ENCODE results near the gene GAST. TPM values are rescaled to one million over a fixed set of nuclear protein-coding genes. Genes with fewer than 3 reads are reported as not detected.

The GAST gene
- total RNA-seq, 1 donor from 2014 or later = not detected

GRCh38 chr17:41754066-41754465 lies 41.9 kb downstream of the GAST start:
- no peaks in the 10 kb centered on the region for H3K4me1 ChIP-seq
- no peak overlapping the region for H3K4me2 ChIP-seq
- H3K27me3 Mint-ChIP-seq (ENCODE audit: insufficient read depth, low read depth) = peaks cover 4% of the 10 kb centered on the region
- H3K27ac ChIP-seq = no peak overlapping the region
- DNase-seq (ENCODE audit: low spot score) = no peak
- H3K36me3 Mint-ChIP-seq = peaks cover 14% of the 10 kb centered on the region
- H3K79me2 ChIP-seq (ENCODE audit: low read depth) = no peaks in the 10 kb centered on the region
- H3K9ac ChIP-seq = no peak overlapping the region
- H3K9me3 Mint-ChIP-seq = no peaks in the 10 kb centered on the region
- H3K36me3 ChIP-seq = no peaks in the 10 kb centered on the region
- H3K4me1 Mint-ChIP-seq = no peaks in the 10 kb centered on the region
- H3K4me3 ChIP-seq = no peak overlapping the region
- TF ChIP-seq EZH2phosphoT487 (IDR thresholded peaks at IDR 0.05) (no peak), CTCF (IDR thresholded peaks at IDR 0.05) (no peak), EZH2 (IDR thresholded peaks at IDR 0.05) (no peak)
- H3K27ac Mint-ChIP-seq = no peak overlapping the region
- H3K27me3 ChIP-seq = no peaks in the 10 kb centered on the region
- no peak overlapping the region for H2AFZ ChIP-seq (replicated peaks)
- H3F3A ChIP-seq (ENCODE audit: low read depth) = peaks cover 9% of the 10 kb centered on the region
- no peaks in the 10 kb centered on the region for H4K20me1 ChIP-seq (ENCODE audit: low read depth)
- no peaks in the 10 kb centered on the region for H3K9me3 ChIP-seq (ENCODE audit: low read depth)
- H3K4me3 Mint-ChIP-seq = no peak overlapping the region

GRCh38 chr17:41758601-41759000 lies 46.5 kb downstream of the GAST start:
- H3K4me2 ChIP-seq = no peak overlapping the region
- no peaks in the 10 kb centered on the region for H3K79me2 ChIP-seq (ENCODE audit: low read depth)
- H2AFZ ChIP-seq (replicated peaks) = no peak overlapping the region
- Mint-ChIP-seq H3K27ac (no peak overlapping the region), H3K4me3 (no peak overlapping the region), H3K36me3 (peaks cover 38% of the 10 kb centered on the region), H3K27me3 (ENCODE audit: insufficient read depth, low read depth) (peaks cover 5% of the 10 kb centered on the region), H3K4me1 (no peaks in the 10 kb centered on the region), H3K9me3 (no peaks in the 10 kb centered on the region)
- TF ChIP-seq CTCF (IDR thresholded peaks at IDR 0.05) = no peak
- TF ChIP-seq EZH2phosphoT487 (IDR thresholded peaks at IDR 0.05) = no peak
- no peak for TF ChIP-seq EZH2 (IDR thresholded peaks at IDR 0.05)
- H3K4me3 ChIP-seq = no peak overlapping the region
- H3F3A ChIP-seq (ENCODE audit: low read depth) = no peaks in the 10 kb centered on the region
- DNase-seq (ENCODE audit: low spot score) = no peak
- H3K9ac ChIP-seq = no peak overlapping the region
- H3K27me3 ChIP-seq = no peaks in the 10 kb centered on the region
- H3K9me3 ChIP-seq (ENCODE audit: low read depth) = no peaks in the 10 kb centered on the region
- no peaks in the 10 kb centered on the region for H4K20me1 ChIP-seq (ENCODE audit: low read depth)
- H3K36me3 ChIP-seq = no peaks in the 10 kb centered on the region
- H3K4me1 ChIP-seq = no peaks in the 10 kb centered on the region
- no peak overlapping the region for H3K27ac ChIP-seq

- Histone ChIP-seq H3K4me1 (no peaks in the 10 kb centered on the region), H2AFZ (replicated peaks) (no peak overlapping the region), H3K27me3 (no peaks in the 10 kb centered on the region), H4K20me1 (ENCODE audit: low read depth) (no peaks in the 10 kb centered on the region), H3K27ac (no peak overlapping the region), H3F3A (ENCODE audit: low read depth) (no peaks in the 10 kb centered on the region), H3K79me2 (ENCODE audit: low read depth) (no peaks in the 10 kb centered on the region), H3K4me3 (no peak overlapping the region), H3K9ac (no peak overlapping the region), H3K36me3 (peaks cover 4% of the 10 kb centered on the region), H3K4me2 (no peak overlapping the region), H3K9me3 (ENCODE audit: low read depth) (no peaks in the 10 kb centered on the region)
- Mint-ChIP-seq H3K4me3 (no peak overlapping the region), H3K27me3 (ENCODE audit: insufficient read depth, low read depth) (peaks cover 8% of the 10 kb centered on the region), H3K4me1 (no peaks in the 10 kb centered on the region), H3K36me3 (peaks cover 42% of the 10 kb centered on the region), H3K9me3 (no peaks in the 10 kb centered on the region), H3K27ac (no peak overlapping the region)
- no peak for TF ChIP-seq CTCF (IDR thresholded peaks at IDR 0.05)
- TF ChIP-seq EZH2phosphoT487 (IDR thresholded peaks at IDR 0.05) = no peak
- TF ChIP-seq EZH2 (IDR thresholded peaks at IDR 0.05) = no peak
- DNase-seq (ENCODE audit: low spot score) = no peak
Measured at GRCh38 chr17:41760878-41761277, 48.7 kb downstream of the GAST start.
